Erythroblast (primary cell): Measurements from ENCODE around the gene STYXL1.

ENCODE experiments used
- GATA1 ChIP-seq: IDR thresholded peaks from 2 replicates; pipeline ENCODE4 v1.6.1; 2011; ENCODE audit warnings: low read depth, mild to moderate bottlenecking, control low read depth, low read length, moderate library complexity
- POLR2A ChIP-seq: IDR thresholded peaks from 2 replicates; pipeline ENCODE4 v1.6.1; 2011; ENCODE audit warnings: mild to moderate bottlenecking, low read length

DNA sequence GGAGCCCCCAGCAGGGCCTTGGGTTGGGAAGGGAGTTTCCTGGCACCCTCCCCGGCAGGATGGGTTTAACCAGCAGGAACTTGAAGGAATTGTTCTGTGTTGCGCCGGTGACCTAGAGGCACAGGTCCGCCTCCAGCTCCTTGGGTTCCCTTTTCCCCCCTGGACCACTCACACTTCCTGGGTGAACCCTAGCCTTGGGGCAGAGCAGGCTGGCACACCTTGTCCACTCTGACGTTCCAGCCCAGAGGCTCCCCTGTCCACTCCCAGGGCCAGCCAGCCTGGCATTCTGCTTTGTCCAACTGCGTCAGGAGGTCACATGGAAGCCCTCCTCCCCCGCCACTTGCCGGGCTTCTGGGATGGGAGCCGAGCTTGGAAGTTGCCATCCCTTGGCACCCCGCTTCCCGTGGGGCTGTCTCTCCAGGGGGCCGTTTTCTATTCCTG, 79.2 kb downstream of the STYXL1 start:
- TF ChIP-seq POLR2A = no peak
- TF ChIP-seq GATA1 = no peak
